Activated T-cell treated with anti-CD3 and anti-CD28 coated beads, Interleukin-2, amount 50 U/mL, for 4 hours (primary cell): ENCODE measurements around the gene RNU1-3. TPM values are rescaled to one million over a fixed set of nuclear protein-coding genes. Genes with fewer than 3 reads are reported as not detected.
"Not testable (repeated sequence)": the region's sequence is repeated elsewhere in the genome, so short reads cannot be mapped to it uniquely, and the experiment has no call there.

Experiments
- ATAC-seq, 2 donors: fragments of 200-7000 bp; cut with Tn5 transposase; one replicate each; pipeline ENCODE4 v1.10.0; 2021
- DNase-seq: peaks from one replicate; pipeline ENCODE4 v3.0.0-alpha.2; 2020
- H3K27me3 Mint-ChIP-seq: one replicate; pipeline ENCODE4 v1.8.0; 2021; ENCODE audit warnings: low read depth, mixed read lengths
- H3K36me3 Mint-ChIP-seq: one replicate; pipeline ENCODE4 v1.8.0; 2022; ENCODE audit warnings: mixed read lengths; ENCODE audit not compliant: insufficient read depth
- H3K4me1 Mint-ChIP-seq: one replicate; pipeline ENCODE4 v1.8.0; 2021; ENCODE audit warnings: low read depth, mixed read lengths
- H3K4me3 Mint-ChIP-seq: one replicate; pipeline ENCODE4 v1.8.0; 2021; ENCODE audit warnings: mild to moderate bottlenecking, moderate library complexity, mixed read lengths
- H3K9me3 Mint-ChIP-seq: one replicate; pipeline ENCODE4 v1.8.0; 2021; ENCODE audit warnings: mixed read lengths
- total RNA-seq, 3 donors: library from RNA; stranded (reverse); gene quantifications; one replicate each; pipeline ENCODE4 v1.2.1, GENCODE V29; 2021

The RNU1-3 gene
- total RNA-seq, 3 donors from 2014 or later: 1,321 to 1,622 (median 1,616) TPM

- not testable (repeated sequence) for H3K4me3 Mint-ChIP-seq, H3K27me3 Mint-ChIP-seq, ATAC-seq, DNase-seq, H3K9me3 Mint-ChIP-seq, H3K4me1 Mint-ChIP-seq
- H3K36me3 Mint-ChIP-seq: peaks cover 35% of the 10 kb centered on the region
Measured at GRCh38 chr1:16629916-16630530, 36.7 kb downstream of the RNU1-3 start.

GRCh38 chr1:16628361-16629111 lies 38.2 kb downstream of the RNU1-3 start:
- Mint-ChIP-seq H3K27me3 (no peaks in the 10 kb centered on the region), H3K9me3 (no peaks in the 10 kb centered on the region), H3K4me3 (no peak overlapping the region), H3K4me1 (no peaks in the 10 kb centered on the region), H3K36me3 (peaks cover 29% of the 10 kb centered on the region)
- ATAC-seq (no peak), DNase-seq (no peak)

- not testable (repeated sequence) for H3K9me3 Mint-ChIP-seq, DNase-seq, ATAC-seq, H3K4me3 Mint-ChIP-seq, H3K4me1 Mint-ChIP-seq, H3K27me3 Mint-ChIP-seq
- H3K36me3 Mint-ChIP-seq: peaks cover 29% of the 10 kb centered on the region
Measured at GRCh38 chr1:16626409-16626983, 40.3 kb downstream of the RNU1-3 start.

- no peak for ATAC-seq
- DNase-seq: no peak
- Mint-ChIP-seq H3K9me3 (no peaks in the 10 kb centered on the region), H3K36me3 (peaks cover 29% of the 10 kb centered on the region), H3K4me1 (no peaks in the 10 kb centered on the region), H3K27me3 (no peaks in the 10 kb centered on the region), H3K4me3 (no peak overlapping the region)
Measured at GRCh38 chr1:16625497-16626408, 41.0 kb downstream of the RNU1-3 start.

GRCh38 chr1:16623812-16624719 lies 42.7 kb downstream of the RNU1-3 start:
- not testable (repeated sequence) for H3K9me3 Mint-ChIP-seq, H3K4me3 Mint-ChIP-seq, DNase-seq

GRCh38 chr1:16623337-16623736 lies 43.4 kb downstream of the RNU1-3 start:
- H3K9me3 Mint-ChIP-seq, ATAC-seq, H3K4me3 Mint-ChIP-seq, DNase-seq, H3K27me3 Mint-ChIP-seq, H3K4me1 Mint-ChIP-seq: not testable (repeated sequence)
- H3K36me3 Mint-ChIP-seq: peaks cover 13% of the 10 kb centered on the region

More at GRCh38 chr1:16623812-16624719, 42.7 kb downstream of the RNU1-3 start:
- peaks cover 18% of the 10 kb centered on the region for H3K36me3 Mint-ChIP-seq
- not testable (repeated sequence) for ATAC-seq, H3K4me1 Mint-ChIP-seq, H3K27me3 Mint-ChIP-seq

GRCh38 chr1:16621681-16622315 lies 45.0 kb downstream of the RNU1-3 start:
- not testable (repeated sequence) for H3K4me1 Mint-ChIP-seq, H3K4me3 Mint-ChIP-seq, H3K9me3 Mint-ChIP-seq, ATAC-seq, H3K36me3 Mint-ChIP-seq, H3K27me3 Mint-ChIP-seq, DNase-seq

- Mint-ChIP-seq H3K36me3 (peaks cover 7% of the 10 kb centered on the region), H3K27me3 (no peaks in the 10 kb centered on the region), H3K9me3 (no peaks in the 10 kb centered on the region), H3K4me3 (no peak overlapping the region), H3K4me1 (no peaks in the 10 kb centered on the region)
- DNase-seq: no peak
- ATAC-seq: no peak
Measured at GRCh38 chr1:16621300-16621658, 45.5 kb downstream of the RNU1-3 start.

GRCh38 chr1:16619803-16620501 lies 46.8 kb downstream of the RNU1-3 start:
- not testable (repeated sequence) for H3K9me3 Mint-ChIP-seq, H3K27me3 Mint-ChIP-seq, H3K4me1 Mint-ChIP-seq, ATAC-seq, H3K36me3 Mint-ChIP-seq, DNase-seq, H3K4me3 Mint-ChIP-seq

GRCh38 chr1:16618719-16619118 lies 48.0 kb downstream of the RNU1-3 start:
- DNase-seq: no peak
- H3K36me3 Mint-ChIP-seq: no peaks in the 10 kb centered on the region
- no peak overlapping the region for H3K4me3 Mint-ChIP-seq
- H3K27me3 Mint-ChIP-seq: no peaks in the 10 kb centered on the region
- H3K4me1 Mint-ChIP-seq: no peaks in the 10 kb centered on the region
- no peaks in the 10 kb centered on the region for H3K9me3 Mint-ChIP-seq
- no peak for ATAC-seq

- Mint-ChIP-seq H3K4me1 (no peaks in the 10 kb centered on the region), H3K9me3 (no peaks in the 10 kb centered on the region), H3K27me3 (no peaks in the 10 kb centered on the region), H3K4me3 (no peak overlapping the region), H3K36me3 (no peaks in the 10 kb centered on the region)
- no peak for ATAC-seq
- no peak for DNase-seq
Measured at GRCh38 chr1:16617778-16618580, 48.8 kb downstream of the RNU1-3 start.

- DNase-seq: no peak
- no peaks in the 10 kb centered on the region for H3K36me3 Mint-ChIP-seq
- no peak for ATAC-seq
- no peaks in the 10 kb centered on the region for H3K9me3 Mint-ChIP-seq
- no peaks in the 10 kb centered on the region for H3K27me3 Mint-ChIP-seq
- H3K4me3 Mint-ChIP-seq: no peak overlapping the region
- no peaks in the 10 kb centered on the region for H3K4me1 Mint-ChIP-seq
Measured at GRCh38 chr1:16617114-16617631, 49.6 kb downstream of the RNU1-3 start.
